D721Med (cell line): ENCODE measurements around the gene NEK8.

Experiments
- DNase-seq: peaks from one replicate; pipeline ENCODE4 v3.0.0; 2011; ENCODE audit warnings: low spot score; ENCODE audit not compliant: insufficient read length
- FAIRE-seq: peaks from 2 replicates; lab custom pipeline; 2011; peaks lifted over from hg19 to GRCh38; lab: Jason Lieb, UNC
- CTCF ChIP-seq: IDR thresholded peaks from 2 replicates; pipeline ENCODE4 v1.5.1; 2012; ENCODE audit warnings: mild to moderate bottlenecking, control low read depth; ENCODE audit not compliant: insufficient read depth; ENCODE audit errors: missing control alignments

Gene NEK8

GRCh38 chr17:28710861-28711722 lies 17.5 kb upstream of the NEK8 start:
- TF ChIP-seq CTCF, result no peak
- DNase-seq, result peak; percentile 95
- no peak for FAIRE-seq

- DNase-seq (no peak), FAIRE-seq (no peak)
- TF ChIP-seq CTCF, result no peak
Observed at GRCh38 chr17:28711723-28712031, 16.9 kb upstream of the NEK8 start, which contains the start of gene PROCA1. Gene PROCA1 (minus strand): TSS chr17:28711888. CDS start chr17:28711660, 228 bp downstream.

GRCh38 chr17:28712032-28712704 lies 16.4 kb upstream of the NEK8 start:
- FAIRE-seq (no peak), DNase-seq (no peak)
- no peak for TF ChIP-seq CTCF

GRCh38 chr17:28712705-28713415 lies 15.7 kb upstream of the NEK8 start:
- no peak for TF ChIP-seq CTCF
- no peak for DNase-seq
- no peak for FAIRE-seq

GRCh38 chr17:28714281-28714680 lies 14.3 kb upstream of the NEK8 start:
- FAIRE-seq, result no peak
- no peak for TF ChIP-seq CTCF
- DNase-seq, result no peak

GRCh38 chr17:28715217-28715616 lies 13.4 kb upstream of the NEK8 start:
- DNase-seq, result no peak
- FAIRE-seq, result no peak
- TF ChIP-seq CTCF, result no peak
